Measurements from ENCODE around the gene GRAMD4. TPM values are rescaled to one million over a fixed set of nuclear protein-coding genes. Genes with fewer than 3 reads are reported as not detected.

GRAMD4 gene
- total and polyA plus RNA-seq, 3 donors from 2014 or later, result 20.8 to 81.5 (median 61.2) TPM

GRCh38 chr22:46673662-46674236 is 53.6 kb downstream of the GRAMD4 start:
- TF ChIP-seq CTCF (IDR thresholded peaks at IDR 0.05) (no peak), POLR2A (IDR thresholded peaks at IDR 0.05) (no peak)
- H3K4me3 ChIP-seq, result no peak overlapping the region
- no peaks in the 10 kb centered on the region for H3K9me3 ChIP-seq
- no peak overlapping the region for H3K27ac ChIP-seq
- DNase-seq, result no peak
- intact Hi-C loops (cut with DNase I; ENCODE audit: low total_unique reads), result no loop called here
- H3K36me3 ChIP-seq (ENCODE audit: low read depth, missing control alignments), result no peaks in the 10 kb centered on the region
- H3K27me3 ChIP-seq, result no peaks in the 10 kb centered on the region
- H3K4me1 ChIP-seq, result no peaks in the 10 kb centered on the region
- WGBS, 2 donors, result 91 to 96% methylated on average over 7 to 32 of the region's 32 CpGs

- TF ChIP-seq CTCF (IDR thresholded peaks at IDR 0.05), result no peak
- TF ChIP-seq POLR2A (IDR thresholded peaks at IDR 0.05), result no peak
- Histone ChIP-seq H3K4me3 (no peak overlapping the region), H3K27ac (no peak overlapping the region), H3K4me1 (no peaks in the 10 kb centered on the region), H3K27me3 (no peaks in the 10 kb centered on the region), H3K9me3 (no peaks in the 10 kb centered on the region), H3K36me3 (ENCODE audit: low read depth, missing control alignments) (no peaks in the 10 kb centered on the region)
- WGBS, 2 donors, result 86 to 89% methylated on average over 19 of the region's 19 CpGs
- intact Hi-C loops (cut with DNase I; ENCODE audit: low total_unique reads), result no loop called here
- DNase-seq, result peak; percentile 30
Measured at GRCh38 chr22:46674367-46674781, 54.2 kb downstream of the GRAMD4 start.

GRCh38 chr22:46674906-46675305 is 54.7 kb downstream of the GRAMD4 start:
- no peaks in the 10 kb centered on the region for H3K4me1 ChIP-seq
- no peak for DNase-seq
- no peak overlapping the region for H3K4me3 ChIP-seq
- H3K9me3 ChIP-seq, result no peaks in the 10 kb centered on the region
- TF ChIP-seq POLR2A (IDR thresholded peaks at IDR 0.05), result no peak
- TF ChIP-seq CTCF (IDR thresholded peaks at IDR 0.05), result no peak
- H3K36me3 ChIP-seq (ENCODE audit: low read depth, missing control alignments), result no peaks in the 10 kb centered on the region
- intact Hi-C loops (cut with DNase I; ENCODE audit: low total_unique reads), result no loop called here
- WGBS, 2 donors, result 92 to 94% methylated on average over 5 to 11 of the region's 11 CpGs
- no peaks in the 10 kb centered on the region for H3K27me3 ChIP-seq
- H3K27ac ChIP-seq, result no peak overlapping the region

- no peak for DNase-seq
- H3K9me3 ChIP-seq, result no peaks in the 10 kb centered on the region
- intact Hi-C loops (cut with DNase I; ENCODE audit: low total_unique reads), result no loop called here
- no peak overlapping the region for H3K27ac ChIP-seq
- no peak for TF ChIP-seq POLR2A (IDR thresholded peaks at IDR 0.05)
- WGBS, 2 donors, result 95% methylated on average over 12 to 13 of the region's 13 CpGs
- no peaks in the 10 kb centered on the region for H3K4me1 ChIP-seq
- H3K4me3 ChIP-seq, result no peak overlapping the region
- no peaks in the 10 kb centered on the region for H3K27me3 ChIP-seq
- H3K36me3 ChIP-seq (ENCODE audit: low read depth, missing control alignments), result no peaks in the 10 kb centered on the region
Measured at GRCh38 chr22:46675479-46675878, 55.3 kb downstream of the GRAMD4 start.

DNA sequence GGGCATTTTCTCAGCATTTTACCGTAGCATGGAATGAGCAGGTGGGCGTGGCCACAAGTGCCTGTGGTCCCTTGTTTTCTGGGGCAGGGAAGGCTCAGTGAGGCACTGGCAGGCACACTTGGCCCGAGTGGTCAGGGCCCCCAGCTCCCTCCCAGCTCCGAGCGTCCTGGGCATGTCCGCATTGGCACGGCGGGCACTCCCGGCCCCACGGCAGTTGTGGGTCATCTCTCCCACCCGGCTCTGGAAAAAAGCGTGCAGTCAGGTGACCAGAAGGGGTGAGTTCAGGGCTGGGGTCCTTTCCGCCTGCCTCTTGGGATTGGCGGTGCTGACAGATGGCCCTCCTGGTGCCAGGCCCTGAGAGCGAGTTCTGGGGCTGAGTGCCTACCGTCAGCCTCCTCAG is 55.8 kb downstream of the GRAMD4 start:
- TF ChIP-seq POLR2A (IDR thresholded peaks at IDR 0.05) (no peak), CTCF (IDR thresholded peaks at IDR 0.05) (no peak)
- intact Hi-C loops (cut with DNase I; ENCODE audit: low total_unique reads), result no loop called here
- H3K4me3 ChIP-seq, result no peak overlapping the region
- H3K36me3 ChIP-seq (ENCODE audit: low read depth, missing control alignments), result no peaks in the 10 kb centered on the region
- no peak overlapping the region for H3K27ac ChIP-seq
- no peaks in the 10 kb centered on the region for H3K9me3 ChIP-seq
- no peaks in the 10 kb centered on the region for H3K4me1 ChIP-seq
- WGBS, 2 donors, result 91 to 95% methylated on average over 15 to 16 of the region's 16 CpGs
- no peak for DNase-seq
- no peaks in the 10 kb centered on the region for H3K27me3 ChIP-seq

All from testis (tissue), 3 donors.